Keratinocyte (primary cell): ENCODE measurements around the gene RPP21. TPM values are rescaled to one million over a fixed set of nuclear protein-coding genes. Genes with fewer than 3 reads are reported as not detected.

Experiments
- DNase-seq: peaks from one replicate; pipeline ENCODE4 v3.0.0-alpha.2; 2011; ENCODE audit warnings: low read depth, missing footprints, low spot score
- FAIRE-seq: peaks from 2 replicates; lab custom pipeline; 2011; peaks lifted over from hg19 to GRCh38; lab: Jason Lieb, UNC
- H2AFZ ChIP-seq: 2 replicates; pipeline ENCODE4 v1.6.0; 2012; ENCODE audit warnings: low read length, control low read depth, inconsistent platforms; ENCODE audit not compliant: control insufficient read depth
- H3K27ac ChIP-seq: 2 replicates; pipeline ENCODE4 v1.5.1; 2011; ENCODE audit warnings: low read length; ENCODE audit not compliant: control insufficient read depth, insufficient read depth
- H3K27me3 ChIP-seq: 3 replicates; pipeline ENCODE4 v1.6.0; 2011; ENCODE audit warnings: low read length; ENCODE audit not compliant: control insufficient read depth, insufficient read depth; ENCODE audit errors: extremely low read depth
- H3K36me3 ChIP-seq, 2 experiments: 2 replicates in 1 of 2; 3 replicates in 1 of 2; pipeline ENCODE4 v1.5.1; 2011; ENCODE audit warnings: low read length in 2 of 2, mild to moderate bottlenecking in 1 of 2; ENCODE audit not compliant: control insufficient read depth in 2 of 2, insufficient read depth in 2 of 2; ENCODE audit errors: extremely low read depth in 1 of 2
- H3K4me1 ChIP-seq: 3 replicates; pipeline ENCODE4 v1.5.1; 2011; ENCODE audit warnings: low read length; ENCODE audit not compliant: control insufficient read depth, insufficient read depth; ENCODE audit errors: extremely low read depth
- H3K4me2 ChIP-seq: 3 replicates; pipeline ENCODE4 v1.6.0; 2011; ENCODE audit warnings: low read depth, low read length; ENCODE audit not compliant: control insufficient read depth, insufficient read depth; ENCODE audit errors: extremely low read depth
- H3K4me3 ChIP-seq, 3 experiments: fragments of 200-600 bp in 1 of 3; sonication (generic) in 1 of 3; 2 replicates in 2 of 3; 3 replicates in 1 of 3; pipeline ENCODE4 v1.5.1; 2011 to 2016; ENCODE audit warnings: low read length in 3 of 3, mild to moderate bottlenecking in 3 of 3, control low read depth in 2 of 3, inconsistent platforms in 1 of 3, low read depth in 1 of 3, mixed read lengths in 1 of 3, mixed run types in 1 of 3, moderate library complexity in 1 of 3; ENCODE audit not compliant: control insufficient read depth in 2 of 3, insufficient read depth in 2 of 3; ENCODE audit errors: extremely low read depth in 1 of 3
- H3K79me2 ChIP-seq: 2 replicates; pipeline ENCODE4 v1.6.0; 2012; ENCODE audit warnings: low read length; ENCODE audit not compliant: control insufficient read depth, insufficient read depth
- H3K9ac ChIP-seq: 3 replicates; pipeline ENCODE4 v1.6.0; 2011; ENCODE audit warnings: low read length; ENCODE audit not compliant: control insufficient read depth, insufficient read depth; ENCODE audit errors: extremely low read depth
- H3K9me1 ChIP-seq: 3 replicates; pipeline ENCODE4 v1.6.0; 2011; ENCODE audit warnings: low read length; ENCODE audit not compliant: control insufficient read depth, insufficient read depth; ENCODE audit errors: extremely low read depth
- H3K9me3 ChIP-seq: 2 replicates; pipeline ENCODE4 v1.5.1; 2012; ENCODE audit warnings: low read depth, low read length; ENCODE audit not compliant: control insufficient read depth
- H4K20me1 ChIP-seq: 3 replicates; pipeline ENCODE4 v1.6.0; 2011; ENCODE audit warnings: low read length; ENCODE audit not compliant: control insufficient read depth, insufficient read depth; ENCODE audit errors: extremely low read depth
- EZH2 ChIP-seq: IDR thresholded peaks from one replicate; pipeline ENCODE4 v1.6.1; 2012; ENCODE audit warnings: inconsistent platforms, mild to moderate bottlenecking, low read length, moderate library complexity
- dilution Hi-C: fragments of 300-500 bp; cut with MboI; formaldehyde crosslinking; loops from one replicate; pipeline ENCODE4 v1.7.0; 2020; ENCODE audit warnings: low sequenced_read_pairs; ENCODE audit not compliant: extremely low pct_ligation_motif_present
- polyA plus RNA-seq, 5 experiments: library from polyadenylated mRNA; depleted of rRNA in 3 of 5; stranded (reverse) in 3 of 5; stranded (forward) in 1 of 5; unstranded in 1 of 5; fragments of >200 nt; gene quantifications; 1 replicate in 1 of 5; 2 replicates in 3 of 5; 3 replicates in 1 of 5; pipeline versions ENCODE4 v1.2.1 to v1.2.3, GENCODE V29; 2011 to 2012; ENCODE audit warnings: missing spikeins in 2 of 5, low read depth in 1 of 5, low replicate concordance in 1 of 5
- TF ChIP-seq, protein P1 (sequence below), 3 experiments: IDR thresholded peaks in 1 of 3; conservative IDR thresholded peaks in 1 of 3; optimal IDR thresholded peaks in 1 of 3; 2 replicates in 2 of 3; 3 replicates in 1 of 3; pipeline versions ENCODE3 to v1.5.1; 2011; ENCODE audit warnings: low read length in 3 of 3, mild to moderate bottlenecking in 3 of 3, moderate library complexity in 2 of 3, control low read depth in 1 of 3, inconsistent platforms in 1 of 3; ENCODE audit not compliant: insufficient read depth in 2 of 3; ENCODE audit errors: extremely low read depth in 1 of 3

The RPP21 gene
- polyA plus RNA-seq, 1 donor (not counting 4 experiments of a cell fraction or from before 2014, with no cell fraction given) = 25.7 TPM

DNA sequence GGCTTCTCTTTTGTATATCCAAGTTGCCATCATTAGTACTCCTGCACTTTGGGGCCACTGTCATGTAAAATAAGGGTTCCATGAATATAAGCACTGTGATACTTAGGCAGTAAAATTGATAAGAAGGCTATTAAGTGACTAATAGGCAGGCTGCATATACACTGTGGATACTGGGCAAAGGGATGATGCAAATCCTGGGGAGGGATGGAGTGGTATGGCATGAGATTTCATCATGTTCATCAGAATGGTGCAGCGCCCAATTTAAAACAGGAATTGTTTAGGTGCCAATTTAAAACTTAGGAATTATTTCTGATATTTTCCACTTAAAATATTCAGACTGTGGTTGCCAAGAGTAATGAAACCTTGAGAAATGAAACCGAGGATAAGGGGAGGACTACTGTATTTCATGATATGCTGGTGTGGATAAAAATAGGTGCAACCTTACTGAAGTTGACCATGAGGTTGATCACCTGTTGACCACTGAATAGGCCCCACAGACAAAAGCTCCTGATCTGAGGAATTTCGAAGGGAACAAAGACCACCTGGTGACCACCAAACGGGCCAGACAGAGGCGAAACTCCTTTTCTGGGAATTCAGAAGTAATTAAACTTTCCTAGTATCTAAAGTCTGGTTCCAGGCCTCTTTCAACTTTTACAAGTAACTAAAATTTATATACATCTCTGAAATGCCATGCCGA, 23.1 kb upstream of the RPP21 start:
- dilution Hi-C loops = no loop called here
- H4K20me1 ChIP-seq = peaks cover 2% of the 10 kb centered on the region
- no peak for TF ChIP-seq EZH2
- TF ChIP-seq, protein P1, sequence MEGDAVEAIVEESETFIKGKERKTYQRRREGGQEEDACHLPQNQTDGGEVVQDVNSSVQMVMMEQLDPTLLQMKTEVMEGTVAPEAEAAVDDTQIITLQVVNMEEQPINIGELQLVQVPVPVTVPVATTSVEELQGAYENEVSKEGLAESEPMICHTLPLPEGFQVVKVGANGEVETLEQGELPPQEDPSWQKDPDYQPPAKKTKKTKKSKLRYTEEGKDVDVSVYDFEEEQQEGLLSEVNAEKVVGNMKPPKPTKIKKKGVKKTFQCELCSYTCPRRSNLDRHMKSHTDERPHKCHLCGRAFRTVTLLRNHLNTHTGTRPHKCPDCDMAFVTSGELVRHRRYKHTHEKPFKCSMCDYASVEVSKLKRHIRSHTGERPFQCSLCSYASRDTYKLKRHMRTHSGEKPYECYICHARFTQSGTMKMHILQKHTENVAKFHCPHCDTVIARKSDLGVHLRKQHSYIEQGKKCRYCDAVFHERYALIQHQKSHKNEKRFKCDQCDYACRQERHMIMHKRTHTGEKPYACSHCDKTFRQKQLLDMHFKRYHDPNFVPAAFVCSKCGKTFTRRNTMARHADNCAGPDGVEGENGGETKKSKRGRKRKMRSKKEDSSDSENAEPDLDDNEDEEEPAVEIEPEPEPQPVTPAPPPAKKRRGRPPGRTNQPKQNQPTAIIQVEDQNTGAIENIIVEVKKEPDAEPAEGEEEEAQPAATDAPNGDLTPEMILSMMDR (optimal IDR thresholded peaks at IDR 0.05 in 1 of 3, IDR thresholded peaks at IDR 0.05 in 1 of 3, conservative IDR thresholded peaks at IDR 0.05 in 1 of 3; ENCODE audit: extremely low read depth in 1 of 3, insufficient read depth in 2 of 3, low read length in 3 of 3) = no peak
- peak overlapping the region; percentile 80 for H3K27ac ChIP-seq
- H3K9me3 ChIP-seq = no peaks in the 10 kb centered on the region
- H3K4me3 ChIP-seq = no peak overlapping the region
- H3K79me2 ChIP-seq = peaks cover 83% of the 10 kb centered on the region
- no peaks in the 10 kb centered on the region for H3K9me1 ChIP-seq
- peak overlapping the region; percentile 6 for H3K4me2 ChIP-seq
- peaks cover 32% of the 10 kb centered on the region for H3K4me1 ChIP-seq
- H2AFZ ChIP-seq = no peak overlapping the region
- no peak for DNase-seq
- no peaks in the 10 kb centered on the region for H3K27me3 ChIP-seq
- H3K9ac ChIP-seq = no peak overlapping the region
- H3K36me3 ChIP-seq = peaks cover 0 to 4% of the 10 kb centered on the region in 2 experiments
- no peak for FAIRE-seq

DNA sequence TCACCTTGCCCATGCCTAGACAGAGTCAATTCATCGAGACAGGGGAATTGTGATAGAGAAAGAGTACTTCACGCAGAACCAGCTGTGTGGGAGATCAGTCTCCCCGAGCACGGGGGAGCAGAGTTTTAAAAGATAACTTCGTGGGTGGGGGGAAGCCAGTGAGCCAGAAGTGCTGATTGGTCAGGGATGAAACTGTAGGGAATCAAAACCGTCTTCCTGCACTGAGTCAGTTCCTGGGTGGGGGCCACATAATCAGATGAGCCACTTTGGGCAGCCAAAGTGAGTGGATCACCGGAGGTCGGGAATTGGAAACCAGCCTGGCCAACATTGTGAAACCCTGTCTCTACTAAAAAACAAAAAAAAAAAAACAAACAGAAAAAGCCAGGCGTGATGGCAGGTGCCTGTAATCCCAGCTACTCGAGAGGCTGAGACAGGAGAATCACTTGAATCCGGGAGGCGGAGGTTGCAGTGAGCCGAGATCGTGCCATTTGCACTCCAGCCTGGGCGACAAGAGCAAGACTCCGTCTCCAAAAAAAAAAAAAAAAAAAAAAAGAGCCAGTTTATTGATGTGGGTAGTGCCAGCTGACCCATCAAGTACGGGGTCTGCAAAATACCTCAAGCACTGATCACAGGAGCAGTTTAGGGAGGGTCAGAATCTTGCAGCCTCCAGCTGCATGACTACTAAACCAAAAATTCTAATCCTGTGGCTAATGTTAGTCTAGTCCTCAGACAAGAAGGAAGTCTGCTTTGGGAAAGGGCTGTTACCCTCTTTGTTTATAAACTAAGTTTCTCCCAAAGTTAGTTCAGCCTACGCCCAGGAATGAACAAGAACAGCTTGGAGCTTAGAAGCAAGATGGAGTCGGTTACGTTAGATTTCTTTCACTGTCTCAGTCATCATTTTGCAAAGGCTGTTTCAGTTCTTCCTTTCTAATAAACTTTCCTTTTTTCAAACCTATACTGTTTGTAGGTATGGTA, 22.1 kb upstream of the RPP21 start:
- H3K4me1 ChIP-seq = peaks cover 37% of the 10 kb centered on the region
- no peak for DNase-seq
- no peaks in the 10 kb centered on the region for H3K27me3 ChIP-seq
- no peak overlapping the region for H2AFZ ChIP-seq
- peak overlapping the region; percentile 80 for H3K27ac ChIP-seq
- H3K4me3 ChIP-seq = no peak overlapping the region
- peaks cover 2% of the 10 kb centered on the region for H4K20me1 ChIP-seq
- no peaks in the 10 kb centered on the region for H3K9me3 ChIP-seq
- peaks cover 0 to 4% of the 10 kb centered on the region in 2 experiments for H3K36me3 ChIP-seq
- no peak overlapping the region for H3K4me2 ChIP-seq
- H3K9me1 ChIP-seq = no peaks in the 10 kb centered on the region
- FAIRE-seq = no peak
- TF ChIP-seq, protein P1 (optimal IDR thresholded peaks at IDR 0.05 in 1 of 3, IDR thresholded peaks at IDR 0.05 in 1 of 3, conservative IDR thresholded peaks at IDR 0.05 in 1 of 3; ENCODE audit: extremely low read depth in 1 of 3, insufficient read depth in 2 of 3, low read length in 3 of 3) = no peak
- no peak for TF ChIP-seq EZH2
- dilution Hi-C loops = no loop called here
- H3K9ac ChIP-seq = no peak overlapping the region
- H3K79me2 ChIP-seq = peaks cover 76% of the 10 kb centered on the region
